Ovary (tissue), 9 donors: ENCODE results near the gene ATP6V0A1. TPM values are rescaled to one million over a fixed set of nuclear protein-coding genes. Genes with fewer than 3 reads are reported as not detected.

Experiments used
- DNase-seq, 5 donors: peaks; one replicate each; pipeline ENCODE4 v3.0.0-alpha.2; 2019 to 2020
- H3K27ac ChIP-seq, 2 donors: fragments of 200-600 bp; one replicate each; pipeline versions ENCODE4 v1.5.1 to v1.8.0; 2019 to 2022
- H3K27me3 ChIP-seq: fragments of 200-600 bp; one replicate; pipeline ENCODE4 v1.8.0; 2022
- H3K36me3 ChIP-seq: fragments of 200-600 bp; sonication (generic); one replicate; pipeline ENCODE4 v1.5.1; 2019
- H3K4me1 ChIP-seq: one replicate; pipeline ENCODE4 v1.8.1; 2013; ENCODE audit warnings: mild to moderate bottlenecking, moderate library complexity; ENCODE audit not compliant: insufficient read depth
- H3K4me3 ChIP-seq: fragments of 200-600 bp; sonication (generic); one replicate; pipeline ENCODE4 v1.5.1; 2017
- H3K9me3 ChIP-seq, 2 donors: fragments of 200-600 bp in 1 of 2; sonication (generic) in 1 of 2; one replicate each; pipeline versions ENCODE4 v1.5.1 to v1.8.1; 2013 to 2019; ENCODE audit warnings: mild to moderate bottlenecking in 1 of 2, moderate library complexity in 1 of 2
- EP300 ChIP-seq: sonication (generic); formaldehyde crosslinking; IDR thresholded peaks from one replicate; pipeline ENCODE4 v1.6.1; 2017; ENCODE audit warnings: antibody characterized with exemption
- POLR2A ChIP-seq: fragments of 450-650 bp; IDR thresholded peaks from one replicate; pipeline ENCODE4 v1.6.1; 2017; ENCODE audit warnings: antibody characterized with exemption, mild to moderate bottlenecking, moderate library complexity
- WGBS, 3 donors: extraction: QIAGEN DNeasy Blood & Tissue Kit in 1 of 3; methylation state at CpG; one replicate each; pipeline versions ENCODE4 v1.1.5 to v1.1.7; 2013 to 2017; 5-methylcytosine and 5-hydroxymethylcytosine counted together
- intact Hi-C, 4 donors: fragments of 100-400 bp; cut with DNase I; formaldehyde crosslinking; loops; one replicate each; pipeline versions ENCODE4 v1.11.0 to v1.15.1; 2022 to 2023
- polyA plus RNA-seq, 2 donors: library from polyadenylated mRNA; stranded (reverse); fragments of 200-250 nt in 1 of 2; fragments of 350-450 nt in 1 of 2; fragmentation: Illumina TruSeq in 1 of 2; extraction: RNeasy Lipid Tissue Mini Kit (QIAGEN cat#74804) in 1 of 2; gene quantifications; one replicate each; pipeline ENCODE4 v1.2.3, GENCODE V29; 2013 to 2014
- total RNA-seq, 7 donors: library from RNA; depleted of rRNA in 2 of 7; stranded (reverse); fragments of >200 nt in 2 of 7; fragmentation: NEBNext Ultra II Directional in 3 of 7; extraction: Animal tissue kit (Norgen Biotek cat#: 25700) in 3 of 7; gene quantifications; one replicate each; pipeline versions ENCODE4 v1.1.0 to v1.2.4, GENCODE V29; 2016 to 2023
- TF ChIP-seq, protein P1 (sequence below), 3 donors: fragments of 450-650 bp in 2 of 3; fragments of 200-600 bp in 1 of 3; IDR thresholded peaks; one replicate each; pipeline versions ENCODE4 v1.5.1 to v1.8.0; 2016 to 2022; ENCODE audit warnings: antibody characterized with exemption in 3 of 3, mild to moderate bottlenecking in 1 of 3
- donor health status: DM: no; HTN: no; CAD: no; lungs with moderate emphysema.
- donor health status: DM: no; HTN: no; CAD: no.
- donor health status: Bipolar disorder and iron deficiency.
- donor health status: DM: yes; HTN: yes; CAD: no.
- donor health status: DM: no; HTN: no; CAD: no.
- donor health status: DM: yes; HTN: yes; CAD: no.

Gene ATP6V0A1
- total and polyA plus RNA-seq, 9 donors = 36.3 to 118 (median 74.1) TPM

DNA sequence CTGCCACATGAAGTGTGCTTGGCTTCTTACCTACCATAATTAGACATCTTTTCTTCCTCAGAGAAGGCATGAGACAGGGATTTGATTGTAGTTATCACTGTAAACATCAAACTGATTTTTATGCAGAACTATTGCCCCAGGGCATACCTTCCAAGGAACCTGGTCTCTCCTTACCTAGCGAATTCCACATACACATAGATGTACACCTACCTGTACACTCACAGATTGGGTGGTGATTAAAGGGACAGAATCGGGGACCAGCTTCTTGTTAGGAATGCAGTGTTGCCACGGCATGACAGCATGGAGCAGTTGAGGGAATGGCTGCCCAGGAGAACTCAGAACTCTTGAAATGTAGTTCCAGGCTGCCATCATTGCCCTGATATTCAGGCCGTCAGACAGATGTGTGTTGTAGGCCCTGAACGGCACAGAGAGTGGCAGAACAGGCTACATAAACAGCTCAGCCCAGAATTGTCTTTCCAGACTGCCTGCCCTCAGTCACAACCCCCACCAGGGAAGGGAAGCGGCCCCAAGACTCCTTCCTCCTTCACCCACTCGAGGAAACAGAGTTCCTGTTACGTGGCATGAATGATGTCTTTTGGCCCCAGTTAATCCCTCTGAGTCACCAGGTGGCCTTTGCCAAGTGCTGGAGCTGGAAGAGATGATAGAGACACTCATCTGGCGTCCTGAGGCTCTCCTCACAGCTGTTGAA, 59.5 kb downstream of the ATP6V0A1 start:
- Histone ChIP-seq H3K36me3 (no peaks in the 10 kb centered on the region), H3K27ac (peak overlapping the region; percentile 87 to 92), H3K9me3 (no peaks in the 10 kb centered on the region), H3K4me3 (no peak overlapping the region), H3K27me3 (no peaks in the 10 kb centered on the region), H3K4me1 (peaks cover 69% of the 10 kb centered on the region)
- WGBS, 3 donors = 26 to 35% (median 32%) methylated on average over 9 of the region's 9 CpGs
- peak; percentile 83 to 92 (median 84) for DNase-seq
- TF ChIP-seq, protein P1, sequence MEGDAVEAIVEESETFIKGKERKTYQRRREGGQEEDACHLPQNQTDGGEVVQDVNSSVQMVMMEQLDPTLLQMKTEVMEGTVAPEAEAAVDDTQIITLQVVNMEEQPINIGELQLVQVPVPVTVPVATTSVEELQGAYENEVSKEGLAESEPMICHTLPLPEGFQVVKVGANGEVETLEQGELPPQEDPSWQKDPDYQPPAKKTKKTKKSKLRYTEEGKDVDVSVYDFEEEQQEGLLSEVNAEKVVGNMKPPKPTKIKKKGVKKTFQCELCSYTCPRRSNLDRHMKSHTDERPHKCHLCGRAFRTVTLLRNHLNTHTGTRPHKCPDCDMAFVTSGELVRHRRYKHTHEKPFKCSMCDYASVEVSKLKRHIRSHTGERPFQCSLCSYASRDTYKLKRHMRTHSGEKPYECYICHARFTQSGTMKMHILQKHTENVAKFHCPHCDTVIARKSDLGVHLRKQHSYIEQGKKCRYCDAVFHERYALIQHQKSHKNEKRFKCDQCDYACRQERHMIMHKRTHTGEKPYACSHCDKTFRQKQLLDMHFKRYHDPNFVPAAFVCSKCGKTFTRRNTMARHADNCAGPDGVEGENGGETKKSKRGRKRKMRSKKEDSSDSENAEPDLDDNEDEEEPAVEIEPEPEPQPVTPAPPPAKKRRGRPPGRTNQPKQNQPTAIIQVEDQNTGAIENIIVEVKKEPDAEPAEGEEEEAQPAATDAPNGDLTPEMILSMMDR (IDR thresholded peaks at IDR 0.05) = no peak
- no peak for TF ChIP-seq EP300
- intact Hi-C loops = loop anchor here in 3 of 4 donors (5.0 to 10.0 kb wide), 3 partner anchors 93 to 206 kb away; partner anchors contain the start of gene CAVIN1 (in 1 of the 3)

DNA sequence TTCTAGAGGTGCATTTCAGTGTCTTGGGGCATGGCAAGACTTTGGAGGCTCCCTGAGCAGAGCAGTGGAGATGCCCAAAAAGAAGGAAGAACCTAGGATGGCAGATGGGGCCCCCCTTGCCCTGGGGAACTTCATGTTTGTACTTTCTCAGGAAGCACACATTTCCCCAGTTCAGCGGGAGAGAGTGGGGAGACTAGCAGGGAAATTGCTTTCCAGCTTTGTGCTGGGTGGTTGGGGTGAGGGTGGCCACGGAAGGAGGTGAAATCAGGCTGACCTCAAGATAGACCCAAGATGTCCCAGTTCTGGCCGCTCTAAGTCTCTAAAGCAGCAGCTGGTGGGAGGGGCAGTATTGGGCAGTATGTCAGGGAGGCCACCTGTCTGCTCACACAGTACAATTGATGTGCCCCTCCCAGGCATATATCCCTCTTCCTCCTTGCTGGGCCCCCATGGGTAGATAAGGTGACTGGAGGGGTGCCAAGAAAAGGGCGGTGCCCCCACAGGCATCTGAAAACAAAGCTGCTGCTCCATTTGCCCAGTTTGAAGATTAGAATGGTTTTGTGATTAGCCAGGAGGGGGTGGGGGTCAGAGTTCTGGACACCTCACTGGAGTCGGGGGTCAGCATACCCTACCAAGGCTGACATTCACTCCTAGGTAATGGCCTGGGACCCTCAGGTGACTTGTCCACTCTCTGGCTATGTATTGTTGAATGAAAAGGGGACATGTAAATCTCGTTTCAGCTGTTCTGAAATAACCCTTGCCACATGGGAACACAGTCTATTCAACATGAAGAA, 60.3 kb downstream of the ATP6V0A1 start:
- Histone ChIP-seq H3K27ac (peak overlapping the region; percentile 87 to 92), H3K27me3 (no peaks in the 10 kb centered on the region), H3K4me3 (no peak overlapping the region), H3K36me3 (no peaks in the 10 kb centered on the region), H3K9me3 (no peaks in the 10 kb centered on the region), H3K4me1 (peaks cover 62% of the 10 kb centered on the region)
- 13 to 18% (median 15%) methylated on average over 6 of the region's 6 CpGs for WGBS, 3 donors
- TF ChIP-seq EP300 (no peak), POLR2A (no peak)
- TF ChIP-seq, protein P1 (IDR thresholded peaks at IDR 0.05) = no peak
- DNase-seq = peak; percentile 66 to 77 (median 72)
- intact Hi-C loops = loop anchor here in 3 of 4 donors (5.0 to 10.0 kb wide), 3 partner anchors 94 to 207 kb away; partner anchors contain the start of gene CAVIN1 (in 1 of the 3)

DNA sequence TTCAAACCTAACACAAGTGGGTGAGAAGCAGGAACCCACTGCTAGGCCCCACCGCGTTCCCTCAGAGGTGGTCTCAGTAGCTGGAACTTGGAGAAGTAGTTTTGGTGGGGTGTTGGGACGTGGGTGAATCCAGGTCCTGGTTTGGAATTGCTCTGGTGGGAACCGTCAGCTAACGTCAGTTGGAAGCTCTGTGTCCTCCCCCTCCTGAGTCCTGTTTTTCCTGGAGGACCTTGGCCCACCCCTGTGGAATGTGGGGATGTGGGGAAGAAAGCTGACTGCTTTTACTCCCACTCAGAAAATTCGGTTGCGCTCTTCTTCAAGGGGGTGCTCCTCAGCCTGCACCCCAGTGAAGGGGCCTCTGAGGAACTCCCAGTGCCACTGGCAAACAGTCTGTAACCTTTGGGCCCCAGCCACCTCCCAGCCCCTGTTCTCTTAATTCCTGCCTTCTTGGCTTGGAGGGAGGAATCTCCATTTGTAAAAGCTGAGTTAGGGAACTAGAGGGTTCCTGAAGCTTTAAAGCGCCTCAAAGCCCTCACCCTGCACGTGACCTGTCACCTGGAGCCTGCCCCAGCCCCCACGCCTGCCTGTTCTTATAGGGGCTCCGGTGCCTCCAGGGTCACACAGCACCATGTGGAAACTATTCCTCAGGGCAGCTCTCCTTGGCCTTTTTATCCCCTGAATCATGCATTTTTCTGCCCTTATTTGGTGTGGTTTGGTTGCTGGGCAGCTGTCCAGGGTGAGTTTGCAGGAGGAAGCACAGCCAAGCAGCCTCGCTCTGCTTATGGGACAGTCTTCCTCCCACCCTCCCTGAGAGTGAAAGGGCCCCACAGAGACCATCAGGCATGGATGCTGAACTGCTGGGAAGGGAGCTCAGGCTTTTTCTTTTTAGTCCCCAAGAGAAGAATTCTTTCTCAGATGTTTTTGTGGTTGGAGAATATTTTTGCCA, 61.1 kb downstream of the ATP6V0A1 start:
- Histone ChIP-seq H3K27ac (peak overlapping the region; percentile 87 to 92), H3K36me3 (no peaks in the 10 kb centered on the region), H3K9me3 (no peaks in the 10 kb centered on the region), H3K27me3 (no peaks in the 10 kb centered on the region), H3K4me3 (no peak overlapping the region), H3K4me1 (peaks cover 59% of the 10 kb centered on the region)
- intact Hi-C loops = loop anchor here (5.0 to 10.0 kb wide), 4 partner anchors 63 to 208 kb away; partner anchors contain the start of genes ATP6V0A1 (in 1 of the 4) and CAVIN1 (in 1 of the 4)
- 1 to 8% (median 3%) methylated on average over 12 of the region's 12 CpGs for WGBS, 3 donors
- no peak for TF ChIP-seq POLR2A
- TF ChIP-seq, protein P1 (IDR thresholded peaks at IDR 0.05) = peak in 1 of 3 donors; percentile 11
- TF ChIP-seq EP300 = peak; percentile 66
- DNase-seq = peak; percentile 91 to 97 (median 95)
